ENCODE results near the gene C2CD2. TPM values are rescaled to one million over a fixed set of nuclear protein-coding genes. Genes with fewer than 3 reads are reported as not detected.

The C2CD2 gene
- total and polyA plus RNA-seq, 2 of the 8 experiments (the other 6 are each of a cell fraction or from before 2014, with no cell fraction given) = 10.4 to 13.0 TPM

- peak in 1 of 3 experiments; percentile 25; a peak in 1 of 4 replicates for TF ChIP-seq CTCF (IDR thresholded peaks at IDR 0.05; ENCODE audit: control extremely low read depth in 1 of 3, insufficient read depth in 1 of 3, low read depth in 1 of 3, low read length in 3 of 3)
- TF ChIP-seq CBX8 (IDR thresholded peaks at IDR 0.05; ENCODE audit: borderline replicate concordance, low read depth, low read length) = no peak
- TF ChIP-seq CTBP2 (IDR thresholded peaks at IDR 0.05; ENCODE audit: borderline replicate concordance, insufficient read depth, insufficient read length, low read length) = no peak
- TF ChIP-seq MAX (IDR thresholded peaks at IDR 0.05) = peak; percentile 79
These were observed 58.0 kb downstream of the C2CD2 start (continued) for GRCh38 chr21:41895643-41896493.
